NCI-H2107 (cell line): ENCODE results near the gene KRT2.

Experiments used
- DNase-seq: peaks from one replicate; lab custom pipeline; 2025; lab: John Stamatoyannopoulos, UW

The KRT2 gene

GRCh38 chr12:52651726-52652261 is at the start of gene KRT2:
Gene KRT2 (minus strand): TSS chr12:52652211. CDS start chr12:52652142, 69 bp downstream.
- no peak for DNase-seq

- no peak for DNase-seq
Observed at GRCh38 chr12:52701281-52701680, 49.3 kb upstream of the KRT2 start.

- DNase-seq, result no peak
Observed at GRCh38 chr12:52699960-52700359, 47.9 kb upstream of the KRT2 start.

GRCh38 chr12:52699373-52699772 is 47.4 kb upstream of the KRT2 start:
- no peak for DNase-seq

- no peak for DNase-seq
Observed at GRCh38 chr12:52698651-52699340, 46.8 kb upstream of the KRT2 start.

- no peak for DNase-seq
Observed at GRCh38 chr12:52697058-52697582, 45.1 kb upstream of the KRT2 start.

GRCh38 chr12:52696588-52696987 is 44.6 kb upstream of the KRT2 start:
- no peak for DNase-seq

- DNase-seq, result no peak
Observed at GRCh38 chr12:52695039-52695438, 43.0 kb upstream of the KRT2 start.

GRCh38 chr12:52694151-52694550 is 42.1 kb upstream of the KRT2 start:
- DNase-seq, result no peak

- DNase-seq, result no peak
Observed at GRCh38 chr12:52693261-52693660, 41.2 kb upstream of the KRT2 start.

GRCh38 chr12:52692254-52692653 is 40.2 kb upstream of the KRT2 start:
- DNase-seq, result no peak

GRCh38 chr12:52691841-52692150 is 39.8 kb upstream of the KRT2 start:
- DNase-seq, result no peak

GRCh38 chr12:52691076-52691840 is 39.2 kb upstream of the KRT2 start:
- DNase-seq, result no peak

GRCh38 chr12:52690351-52691075 is 38.5 kb upstream of the KRT2 start:
- no peak for DNase-seq

- no peak for DNase-seq
Observed at GRCh38 chr12:52689936-52690335, 37.9 kb upstream of the KRT2 start.

- no peak for DNase-seq
Observed at GRCh38 chr12:52689239-52689638, 37.2 kb upstream of the KRT2 start.

GRCh38 chr12:52688481-52688880 is 36.5 kb upstream of the KRT2 start:
- no peak for DNase-seq

GRCh38 chr12:52687497-52688385 is 35.7 kb upstream of the KRT2 start:
- DNase-seq, result no peak

GRCh38 chr12:52686756-52687487 is 34.9 kb upstream of the KRT2 start:
- DNase-seq, result no peak

GRCh38 chr12:52686063-52686462 is 34.1 kb upstream of the KRT2 start:
- no peak for DNase-seq

- DNase-seq, result no peak
Observed at GRCh38 chr12:52685406-52685890, 33.4 kb upstream of the KRT2 start.
